Neuron (in vitro differentiated cells): ENCODE data around the gene AMZ1.
"Not testable (repeated sequence)": the region's sequence is repeated elsewhere in the genome, so short reads cannot be mapped to it uniquely, and the experiment has no call there.

Source experiments
- H2AFZ ChIP-seq: one replicate; pipeline ENCODE4 v1.6.1; 2013; ENCODE audit warnings: low read depth, mild to moderate bottlenecking, inconsistent platforms, low read length, moderate library complexity
- H3K27me3 ChIP-seq: one replicate; pipeline ENCODE4 v1.6.1; 2013; ENCODE audit warnings: low read length; ENCODE audit not compliant: insufficient read depth
- H3K36me3 ChIP-seq: one replicate; pipeline ENCODE4 v1.6.1; 2013; ENCODE audit warnings: low read length; ENCODE audit not compliant: insufficient read depth
- H3K4me1 ChIP-seq: one replicate; pipeline ENCODE4 v1.6.1; 2013; ENCODE audit warnings: low read length; ENCODE audit not compliant: insufficient read depth
- H3K4me3 ChIP-seq: 2 replicates; pipeline ENCODE4 v1.5.1; 2013; ENCODE audit warnings: mild to moderate bottlenecking, low read length, moderate library complexity
- H3K9me3 ChIP-seq: one replicate; pipeline ENCODE4 v1.6.1; 2013; ENCODE audit warnings: low read length

AMZ1 gene

DNA sequence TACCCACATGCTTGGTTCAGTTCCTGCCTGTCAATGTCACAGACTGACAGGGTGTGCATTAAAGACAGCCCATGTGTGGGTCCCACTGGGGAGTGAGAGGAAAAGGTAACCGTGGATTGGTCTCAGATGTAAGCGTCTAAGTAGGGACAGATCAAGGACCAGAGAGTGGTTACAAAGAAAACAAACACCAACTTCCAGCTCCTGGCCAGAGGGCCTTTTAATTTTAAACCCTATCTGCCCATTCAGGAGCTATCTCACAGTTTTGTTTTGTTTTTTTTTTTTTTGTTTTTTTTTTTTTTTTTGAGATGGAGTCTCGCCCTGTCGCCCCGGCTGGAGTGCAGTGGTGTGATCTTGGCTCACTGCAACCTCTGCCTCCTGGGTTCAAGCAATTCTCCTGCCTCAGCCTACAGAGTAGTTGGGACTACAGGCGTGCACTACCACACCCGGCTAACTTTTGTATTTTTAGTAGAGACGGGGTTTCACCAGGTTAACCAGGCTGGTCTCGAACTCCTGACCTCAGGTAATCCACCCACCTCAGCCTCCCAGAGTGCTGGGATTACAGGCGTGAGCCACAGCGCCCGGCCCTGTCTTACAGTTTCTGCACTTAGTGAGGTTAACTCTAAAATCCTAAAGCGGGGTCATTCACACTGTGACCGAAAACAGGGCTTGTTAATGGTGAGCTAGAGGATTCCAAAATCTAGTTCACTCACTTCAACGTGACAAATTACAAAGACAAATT lies 49.2 kb downstream of the AMZ1 start:
- H3K27me3 ChIP-seq, H2AFZ ChIP-seq, H3K4me1 ChIP-seq, H3K4me3 ChIP-seq, H3K9me3 ChIP-seq: not testable (repeated sequence)
- H3K36me3 ChIP-seq = peaks cover 11% of the 10 kb centered on the region

DNA sequence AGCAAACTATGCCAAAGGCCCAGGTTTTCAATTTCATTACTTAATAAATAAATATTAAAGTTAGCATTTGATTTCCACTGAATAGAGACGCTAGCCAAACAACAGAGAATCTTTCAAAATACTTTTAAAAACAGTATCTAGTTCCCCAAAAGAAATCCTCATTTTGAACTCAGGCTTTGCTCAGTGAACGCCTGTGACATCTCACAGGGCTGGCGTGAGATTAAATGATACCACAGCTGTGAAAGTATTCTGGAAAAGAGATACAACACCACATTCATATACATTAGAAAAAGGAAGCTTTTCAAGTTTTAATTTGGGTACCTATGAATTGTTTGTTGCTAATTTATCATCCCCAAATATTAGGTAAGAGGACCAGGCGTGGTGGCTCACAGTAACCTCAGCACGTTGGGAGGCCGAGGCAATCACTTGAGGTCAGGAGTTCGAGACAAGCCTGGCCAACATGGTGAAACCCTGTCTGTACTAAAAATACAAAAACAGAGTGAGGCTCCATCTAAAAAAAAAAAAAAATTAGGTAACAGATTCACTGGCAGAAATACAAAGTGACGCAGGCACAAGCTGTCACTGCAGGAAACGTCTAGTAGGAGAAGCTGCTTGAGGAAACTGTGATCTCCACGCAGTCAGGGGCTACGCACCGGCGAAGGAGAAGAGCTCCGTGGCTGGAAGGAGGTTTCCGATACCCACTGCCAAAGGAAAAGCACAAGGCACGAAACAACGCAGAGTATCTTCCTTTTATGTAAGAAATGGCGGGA lies 50.0 kb downstream of the AMZ1 start:
- H3K27me3 ChIP-seq = no peaks in the 10 kb centered on the region
- H2AFZ ChIP-seq = no peak overlapping the region
- peaks cover 10% of the 10 kb centered on the region for H3K9me3 ChIP-seq
- no peak overlapping the region for H3K4me3 ChIP-seq
- H3K36me3 ChIP-seq = peaks cover 5% of the 10 kb centered on the region
- no peaks in the 10 kb centered on the region for H3K4me1 ChIP-seq

DNA sequence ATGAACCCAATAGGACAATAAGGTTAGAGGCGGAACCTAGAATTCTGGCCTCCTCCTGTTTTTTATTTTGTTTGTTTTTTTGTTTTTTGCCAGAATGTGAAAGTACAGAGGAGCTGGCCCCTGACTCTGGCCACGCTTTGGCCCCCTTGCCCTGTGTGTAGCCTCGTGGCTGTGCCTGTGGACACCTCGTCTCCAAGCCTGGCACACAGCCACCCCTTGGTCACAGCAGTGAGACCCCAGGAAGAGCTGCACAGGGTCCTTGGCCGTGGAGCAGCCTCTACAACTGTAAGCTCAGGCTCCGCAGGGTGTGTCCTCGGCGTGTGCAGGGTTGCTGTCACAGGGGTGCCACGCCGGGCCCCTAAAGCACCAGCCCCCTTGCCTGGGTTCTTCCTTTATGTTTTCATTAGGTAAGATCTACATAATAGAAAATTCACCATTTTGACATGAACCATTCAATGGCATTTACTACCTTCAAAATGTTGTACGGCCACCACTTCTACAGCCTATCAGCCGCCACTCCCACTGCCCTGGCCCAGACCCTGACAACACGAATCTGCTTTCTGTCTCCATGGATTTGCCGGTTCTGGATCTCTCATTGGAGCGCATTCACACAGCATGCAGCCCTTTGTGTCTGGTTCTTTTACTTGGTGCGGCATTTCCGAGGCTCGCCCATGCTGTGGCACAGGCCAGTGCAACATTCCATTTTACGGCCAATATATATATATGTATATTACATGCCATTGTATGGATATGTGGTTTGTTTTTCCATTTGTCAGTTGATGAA lies 51.0 kb downstream of the AMZ1 start:
- Histone ChIP-seq H2AFZ (no peak overlapping the region), H3K4me1 (no peaks in the 10 kb centered on the region), H3K4me3 (no peak overlapping the region), H3K27me3 (no peaks in the 10 kb centered on the region), H3K9me3 (peaks cover 14% of the 10 kb centered on the region), H3K36me3 (no peaks in the 10 kb centered on the region)

DNA sequence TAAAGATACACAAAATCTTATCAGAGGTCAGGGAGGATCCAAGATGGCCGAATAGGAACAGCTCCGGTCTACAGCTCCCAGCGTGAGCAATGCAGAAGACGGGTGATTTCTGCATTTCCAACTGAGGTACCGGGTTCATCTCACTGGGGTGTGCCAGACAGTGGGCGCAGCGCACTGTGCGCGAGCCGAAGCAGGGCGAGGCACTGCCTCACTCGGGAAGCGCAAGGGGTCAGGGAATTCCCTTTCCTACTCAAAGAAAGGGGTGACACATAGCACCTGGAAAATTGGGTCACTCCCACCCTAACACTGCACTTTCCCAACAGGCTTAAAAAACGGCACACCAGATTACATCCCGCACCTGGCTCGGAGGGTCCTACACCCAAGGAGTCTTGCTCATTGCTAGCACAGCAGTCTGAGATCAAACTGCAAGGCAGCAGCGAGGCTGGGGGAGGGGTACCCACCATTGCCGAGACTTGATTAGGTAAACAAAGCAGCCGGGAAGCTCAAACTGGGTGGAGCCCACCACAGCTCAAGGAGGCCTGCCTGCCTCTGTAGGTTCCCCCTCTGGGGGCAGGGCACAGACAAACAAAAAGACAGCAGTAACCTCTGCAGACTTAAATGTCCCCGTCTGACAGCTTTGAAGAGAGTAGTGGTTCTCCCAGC lies 55.7 kb downstream of the AMZ1 start:
- not testable (repeated sequence) for H2AFZ ChIP-seq, H3K4me3 ChIP-seq, H3K4me1 ChIP-seq, H3K36me3 ChIP-seq, H3K27me3 ChIP-seq
- H3K9me3 ChIP-seq = peaks cover 14% of the 10 kb centered on the region

DNA sequence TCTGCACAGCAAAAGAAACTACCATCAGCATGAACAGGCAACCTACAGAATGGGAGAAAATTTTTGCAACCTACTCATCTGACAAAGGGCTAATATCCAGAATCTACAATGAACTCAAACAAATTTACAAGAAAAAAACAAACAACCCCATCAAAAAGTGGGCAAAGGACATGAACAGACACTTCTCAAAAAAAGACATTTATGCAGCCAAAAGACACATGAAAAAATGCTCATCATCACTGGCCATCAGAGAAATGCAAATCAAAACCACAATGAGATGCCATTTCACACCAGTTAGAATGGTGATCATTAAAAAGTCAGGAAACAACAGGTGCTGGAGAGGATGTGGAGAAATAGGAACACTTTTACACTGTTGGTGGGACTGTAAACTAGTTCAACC lies 60.7 kb downstream of the AMZ1 start:
- H3K4me1 ChIP-seq, H3K27me3 ChIP-seq, H3K4me3 ChIP-seq, H3K36me3 ChIP-seq, H2AFZ ChIP-seq, H3K9me3 ChIP-seq: not testable (repeated sequence)

DNA sequence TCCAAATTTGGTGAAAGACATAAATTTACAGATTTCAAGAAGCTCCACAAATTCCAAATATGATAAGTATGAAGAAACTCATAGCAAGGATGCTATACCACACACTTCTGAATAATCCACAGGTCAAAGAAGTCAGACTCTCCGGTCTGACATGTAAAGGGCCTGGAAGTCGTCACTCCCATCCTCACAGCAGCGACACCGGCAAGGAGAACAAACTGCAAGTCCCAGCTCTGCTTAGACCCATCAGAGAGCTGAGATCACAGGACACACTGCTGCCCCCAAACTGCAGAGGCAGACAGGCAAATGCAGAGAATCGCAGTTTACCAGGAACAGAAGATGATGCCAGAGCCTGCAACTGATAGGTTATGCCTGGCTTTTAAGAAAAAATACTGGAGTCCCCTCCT lies 62.0 kb downstream of the AMZ1 start:
- H3K27me3 ChIP-seq = no peaks in the 10 kb centered on the region
- peaks cover 2% of the 10 kb centered on the region for H3K9me3 ChIP-seq
- no peak overlapping the region for H2AFZ ChIP-seq
- H3K36me3 ChIP-seq = no peaks in the 10 kb centered on the region
- no peak overlapping the region for H3K4me3 ChIP-seq
- H3K4me1 ChIP-seq = no peaks in the 10 kb centered on the region

DNA sequence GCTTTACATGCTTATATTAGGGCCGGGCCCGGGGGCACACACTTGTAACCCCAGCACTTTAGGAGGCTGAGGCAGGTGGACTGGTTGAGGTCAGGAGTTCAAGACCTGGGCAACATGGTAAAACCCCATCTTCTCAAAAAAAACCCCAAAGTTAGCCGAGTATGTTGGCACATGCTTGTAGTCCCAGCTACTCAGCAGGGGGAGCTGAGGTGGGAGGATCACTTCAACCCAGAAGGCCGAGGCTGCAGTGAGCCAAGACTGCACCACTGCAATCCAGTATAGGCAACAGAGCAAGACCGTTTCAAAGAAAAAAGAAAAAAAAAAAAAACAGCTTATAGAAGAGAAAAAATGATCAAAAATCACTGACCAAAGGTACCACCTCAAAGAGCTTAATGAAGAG lies 63.1 kb downstream of the AMZ1 start:
- no peak overlapping the region for H3K4me3 ChIP-seq
- H3K9me3 ChIP-seq = peaks cover 7% of the 10 kb centered on the region
- H3K36me3 ChIP-seq = no peaks in the 10 kb centered on the region
- H3K27me3 ChIP-seq = no peaks in the 10 kb centered on the region
- no peaks in the 10 kb centered on the region for H3K4me1 ChIP-seq
- no peak overlapping the region for H2AFZ ChIP-seq

DNA sequence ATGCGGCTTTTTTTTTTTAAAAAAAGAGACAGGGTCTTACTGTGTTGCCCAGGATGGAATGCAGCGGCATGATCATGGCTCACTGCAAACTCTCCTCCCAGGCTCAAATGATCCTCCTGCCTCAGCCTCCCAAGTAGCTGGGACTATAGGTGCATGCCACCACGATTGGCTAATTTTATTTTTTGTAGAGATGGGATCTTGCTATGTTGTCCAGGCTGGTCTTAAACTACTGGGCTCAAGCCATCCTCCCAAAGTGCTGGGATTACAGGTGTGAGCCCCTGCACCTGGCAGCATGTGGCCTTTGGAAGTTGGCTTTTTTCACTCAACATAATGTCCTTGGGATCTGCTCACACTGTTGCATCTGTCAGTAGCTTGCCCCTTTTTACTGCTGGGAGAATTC lies 65.1 kb downstream of the AMZ1 start:
- Histone ChIP-seq H3K36me3 (no peaks in the 10 kb centered on the region), H3K4me1 (peaks cover 5% of the 10 kb centered on the region), H3K4me3 (no peak overlapping the region), H3K9me3 (peaks cover 7% of the 10 kb centered on the region), H3K27me3 (no peaks in the 10 kb centered on the region), H2AFZ (no peak overlapping the region)

DNA sequence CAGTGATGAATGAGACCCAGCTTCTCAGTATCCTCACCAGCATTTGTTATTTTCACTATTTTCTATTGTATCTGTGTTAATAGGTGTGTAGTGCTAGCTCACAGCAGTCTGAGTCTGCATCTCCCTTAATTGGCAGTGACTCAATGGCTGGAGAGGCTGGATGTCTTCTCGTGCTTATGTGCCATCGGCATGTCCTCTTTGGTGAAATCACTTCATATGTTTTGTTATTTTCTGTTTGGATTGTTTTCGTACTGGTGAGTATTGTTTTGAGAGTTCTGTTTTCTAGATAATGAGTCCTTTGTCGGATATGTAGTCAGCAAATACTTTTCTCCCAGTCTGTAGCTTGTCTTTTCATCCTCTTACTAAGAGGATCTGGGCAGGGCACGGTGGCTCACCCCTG lies 66.1 kb downstream of the AMZ1 start:
- Histone ChIP-seq H3K4me1 (peaks cover 7% of the 10 kb centered on the region), H3K36me3 (no peaks in the 10 kb centered on the region), H3K27me3 (no peaks in the 10 kb centered on the region), H3K4me3 (no peak overlapping the region), H3K9me3 (peaks cover 7% of the 10 kb centered on the region), H2AFZ (no peak overlapping the region)

DNA sequence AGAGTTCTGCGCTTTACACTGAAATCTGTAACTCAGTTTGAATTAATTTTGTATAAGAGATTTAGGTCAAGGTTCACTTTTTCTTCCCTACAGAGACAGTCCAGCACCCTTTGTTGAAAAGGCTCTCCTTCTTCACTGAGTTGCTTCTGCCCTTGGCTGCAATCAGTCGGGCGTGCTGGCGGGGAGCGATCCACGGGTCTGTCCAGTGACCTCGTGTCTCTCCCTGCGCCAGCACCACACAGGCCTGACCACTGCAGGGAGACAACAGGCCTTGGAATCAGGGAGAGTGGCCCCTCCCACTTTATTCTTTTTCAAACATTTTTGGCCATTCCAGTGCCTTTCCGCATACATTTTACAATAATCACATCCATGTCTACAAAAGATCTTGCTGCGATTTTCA lies 66.9 kb downstream of the AMZ1 start:
- peaks cover 7% of the 10 kb centered on the region for H3K9me3 ChIP-seq

DNA sequence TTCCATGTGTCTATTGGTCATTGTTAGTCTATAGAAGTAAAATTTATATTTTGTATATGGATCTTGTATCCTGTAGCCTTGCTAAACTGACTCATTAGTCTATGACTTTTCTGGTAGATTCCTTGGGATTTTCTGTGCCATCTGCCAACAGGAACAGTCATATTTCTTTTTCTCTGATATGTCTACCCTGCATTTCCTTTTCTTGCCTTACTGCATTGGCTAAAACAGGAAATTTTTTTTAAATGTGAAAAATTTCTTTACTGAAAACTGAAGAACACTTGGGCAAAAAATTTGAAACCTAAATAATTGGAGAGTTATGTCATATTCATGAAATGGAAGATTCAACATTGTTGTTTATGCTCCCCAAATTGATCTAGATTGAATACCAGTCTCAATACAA lies 67.5 kb downstream of the AMZ1 start:
- no peaks in the 10 kb centered on the region for H3K36me3 ChIP-seq
- no peak overlapping the region for H2AFZ ChIP-seq
- peaks cover 5% of the 10 kb centered on the region for H3K9me3 ChIP-seq
- H3K4me1 ChIP-seq = peaks cover 7% of the 10 kb centered on the region
- H3K27me3 ChIP-seq = no peaks in the 10 kb centered on the region
- no peak overlapping the region for H3K4me3 ChIP-seq

More for the DNA sequence above, 66.9 kb downstream of the AMZ1 start:
- no peak overlapping the region for H2AFZ ChIP-seq
- peaks cover 7% of the 10 kb centered on the region for H3K4me1 ChIP-seq
- H3K4me3 ChIP-seq = no peak overlapping the region
- H3K36me3 ChIP-seq = no peaks in the 10 kb centered on the region
- no peaks in the 10 kb centered on the region for H3K27me3 ChIP-seq

DNA sequence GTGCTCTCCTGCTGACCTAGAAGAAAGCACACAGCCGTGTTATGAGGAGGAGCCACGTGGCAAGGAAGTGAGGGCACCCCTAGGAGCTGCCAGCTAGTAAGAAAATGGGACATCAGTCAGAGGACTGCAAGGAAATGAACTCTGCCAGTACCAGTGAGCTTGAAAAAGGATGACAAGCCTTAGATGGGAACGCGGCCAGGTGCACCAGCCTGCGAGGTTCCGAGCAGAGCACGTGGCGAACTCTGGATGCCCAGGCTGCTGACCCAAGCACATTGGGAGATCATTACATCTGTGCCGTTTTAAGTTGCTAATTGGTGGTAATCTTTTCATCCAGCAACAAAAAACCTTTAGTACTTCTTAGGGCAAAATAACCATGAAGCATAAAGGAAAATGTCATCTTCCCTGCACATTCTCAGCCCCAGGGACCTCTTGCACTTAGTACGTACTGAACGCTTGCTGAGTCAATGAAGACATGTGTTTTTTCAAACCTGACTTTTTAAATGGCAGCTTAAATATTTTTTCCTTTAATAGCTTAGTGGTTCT lies 69.4 kb downstream of the AMZ1 start:
- no peaks in the 10 kb centered on the region for H3K27me3 ChIP-seq
- H3K4me1 ChIP-seq = peaks cover 7% of the 10 kb centered on the region
- no peak overlapping the region for H3K4me3 ChIP-seq
- H2AFZ ChIP-seq = no peak overlapping the region
- H3K9me3 ChIP-seq = peaks cover 4% of the 10 kb centered on the region
- H3K36me3 ChIP-seq = no peaks in the 10 kb centered on the region
